HG03135 (cell line): ENCODE data around the gene KASH5.

ENCODE experiments used
- ATAC-seq: cut with Tn5 transposase; IDR thresholded peaks from one replicate; pipeline ENCODE4 v1.9.1; 2021; ENCODE audit warnings: mild to moderate bottlenecking, moderate library complexity; ENCODE audit not compliant: unreplicated experiment

KASH5 gene

DNA sequence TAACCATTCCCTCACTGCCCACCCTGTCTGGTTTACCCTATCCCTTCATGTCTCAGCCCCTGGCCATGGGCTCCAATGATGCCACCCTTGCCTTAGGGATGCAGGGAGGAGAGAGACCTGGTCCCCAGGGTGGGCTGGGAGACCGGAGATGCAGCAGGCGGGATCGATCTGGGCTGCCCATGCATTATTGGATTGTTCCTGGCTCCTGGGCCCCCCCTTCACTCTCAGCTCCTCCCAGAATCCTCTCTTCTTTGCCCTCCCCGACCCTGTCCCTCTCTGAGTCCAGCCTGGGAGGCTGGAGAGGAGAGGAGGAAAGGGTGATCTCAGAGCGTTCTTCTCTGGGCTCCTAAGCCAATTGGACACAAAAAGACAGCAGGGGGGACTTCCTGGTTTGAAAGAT lies 5.8 kb downstream of the KASH5 start:
- ATAC-seq, result no peak

DNA sequence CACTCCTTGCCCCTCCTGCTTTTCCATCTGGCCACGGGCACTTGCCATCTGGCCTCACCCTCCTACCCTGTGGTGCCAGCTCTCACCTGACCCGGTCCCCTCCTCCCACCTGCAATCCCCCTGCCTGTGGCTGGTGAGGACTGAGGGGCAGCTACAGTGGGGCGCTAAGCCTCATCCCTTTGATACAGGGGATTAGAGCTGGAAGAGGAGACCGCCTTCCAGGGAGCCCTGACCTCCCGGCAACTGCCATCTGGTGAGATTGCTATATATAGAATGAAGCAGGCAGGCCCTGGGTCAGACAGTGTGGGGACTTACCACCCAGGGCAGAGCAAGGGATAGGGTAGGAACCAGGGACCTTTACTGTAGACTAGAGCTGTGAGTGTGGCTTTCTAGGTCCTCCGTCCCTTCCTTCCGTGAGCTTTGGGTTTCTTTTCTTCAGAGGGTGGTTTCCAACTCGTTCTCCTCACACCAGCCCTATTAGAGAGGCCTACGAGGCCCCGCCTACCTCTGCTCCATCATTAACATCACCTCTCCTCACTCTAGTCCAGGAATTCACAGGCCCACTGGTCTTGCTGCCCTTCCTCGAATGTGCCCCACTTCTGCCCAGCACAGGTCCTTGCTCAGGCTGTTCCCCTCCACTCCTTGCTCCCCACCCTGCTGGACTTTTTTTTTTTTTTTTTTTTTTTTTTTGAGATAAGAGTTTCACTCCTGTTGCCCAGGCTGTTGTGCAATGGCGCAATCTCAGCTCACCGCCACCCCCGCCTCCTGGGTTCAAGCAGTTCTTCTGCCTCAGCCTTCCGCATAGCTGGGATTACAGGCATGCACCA lies 7.7 kb downstream of the KASH5 start:
- ATAC-seq, result no peak

DNA sequence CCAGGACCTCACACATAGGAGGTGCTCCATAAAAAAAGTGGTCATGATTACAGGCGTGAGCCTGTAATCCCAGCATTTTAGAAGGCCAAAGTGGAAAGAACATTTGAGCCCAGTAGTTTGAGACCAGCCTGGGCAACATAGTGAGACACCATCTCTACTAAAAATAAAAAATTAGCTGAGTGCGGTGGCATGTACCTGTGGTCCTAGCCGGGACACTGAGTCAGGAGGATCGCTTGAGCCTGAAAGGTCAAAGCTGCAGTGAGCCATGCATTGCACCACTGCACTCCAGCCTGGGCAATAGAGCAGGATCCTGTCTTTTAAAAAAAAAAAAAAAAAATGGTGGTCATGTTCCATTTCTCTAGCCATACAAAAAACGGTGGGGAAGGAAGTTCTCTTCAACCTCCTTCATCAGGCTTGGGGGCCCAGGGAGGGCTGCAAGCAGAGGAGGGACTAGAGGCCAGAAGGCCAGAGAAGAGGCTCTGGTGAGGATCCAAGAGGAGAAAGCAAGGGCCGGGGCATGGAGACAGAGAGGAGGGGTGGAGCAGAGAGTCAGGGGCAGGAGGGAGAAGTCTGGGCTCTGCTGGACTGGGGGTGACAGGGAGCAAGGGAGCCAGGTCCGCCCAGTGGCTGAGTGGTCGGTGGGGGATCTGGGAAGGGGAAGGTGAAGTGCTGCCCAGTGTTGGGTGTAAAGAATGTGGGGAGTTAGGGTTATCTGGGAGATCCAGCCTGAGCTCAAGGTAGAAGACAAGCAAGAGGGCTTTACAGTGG lies 8.9 kb downstream of the KASH5 start:
- ATAC-seq, result no peak

GRCh38 chr19:49398001-49398615 lies 10.1 kb downstream of the KASH5 start:
- ATAC-seq, result no peak

- no peak for ATAC-seq
These were observed 10.9 kb downstream of the KASH5 start for GRCh38 chr19:49398931-49399330.

- ATAC-seq, result no peak
These were observed 12.0 kb downstream of the KASH5 start for GRCh38 chr19:49400029-49400428.

DNA sequence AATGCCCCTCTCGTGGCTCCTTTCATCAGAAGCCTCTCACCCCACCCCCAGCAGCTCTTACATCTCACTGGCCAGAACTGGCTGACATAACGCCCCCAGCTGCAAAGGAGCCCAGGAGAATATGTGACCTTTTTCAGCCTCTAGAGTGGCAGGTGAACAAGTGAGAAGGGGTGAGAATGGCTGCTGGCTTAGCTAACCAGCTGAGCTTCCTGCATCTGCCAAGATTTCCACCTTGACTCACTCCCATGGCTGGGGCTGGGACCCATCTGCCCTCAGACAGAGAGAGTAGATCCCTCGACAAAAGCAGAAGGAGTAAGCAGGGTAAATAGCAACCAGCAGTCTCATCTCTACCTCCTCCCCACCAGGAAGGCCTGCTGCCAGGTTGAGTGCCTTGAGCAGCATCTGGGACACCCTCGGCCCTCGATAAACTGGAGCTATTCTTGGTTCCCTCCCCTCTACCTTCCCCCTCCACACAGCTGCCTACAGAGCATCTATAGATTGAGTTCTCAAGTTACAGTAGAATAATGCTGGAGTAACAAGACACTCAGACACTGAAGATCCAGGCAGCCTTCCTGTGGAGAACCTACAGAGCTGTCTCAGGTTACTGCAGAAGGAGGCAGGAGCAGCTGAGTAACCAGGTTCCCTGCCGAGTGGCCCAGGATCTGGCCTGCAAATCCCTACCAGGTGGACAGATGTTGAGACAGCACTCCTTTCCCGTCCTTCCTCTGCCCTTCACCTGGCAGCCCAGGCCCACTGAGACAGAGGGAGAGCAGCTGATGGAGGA lies 15.5 kb downstream of the KASH5 start:
- ATAC-seq, result no peak

- ATAC-seq, result no peak
These were observed 19.0 kb downstream of the KASH5 start for GRCh38 chr19:49407079-49407478.

- ATAC-seq, result no peak
These were observed 19.5 kb downstream of the KASH5 start for GRCh38 chr19:49407482-49408015.

- ATAC-seq, result no peak
These were observed 20.9 kb downstream of the KASH5 start for GRCh38 chr19:49408816-49409440.

- no peak for ATAC-seq
These were observed 21.5 kb downstream of the KASH5 start for GRCh38 chr19:49409441-49410029.

DNA sequence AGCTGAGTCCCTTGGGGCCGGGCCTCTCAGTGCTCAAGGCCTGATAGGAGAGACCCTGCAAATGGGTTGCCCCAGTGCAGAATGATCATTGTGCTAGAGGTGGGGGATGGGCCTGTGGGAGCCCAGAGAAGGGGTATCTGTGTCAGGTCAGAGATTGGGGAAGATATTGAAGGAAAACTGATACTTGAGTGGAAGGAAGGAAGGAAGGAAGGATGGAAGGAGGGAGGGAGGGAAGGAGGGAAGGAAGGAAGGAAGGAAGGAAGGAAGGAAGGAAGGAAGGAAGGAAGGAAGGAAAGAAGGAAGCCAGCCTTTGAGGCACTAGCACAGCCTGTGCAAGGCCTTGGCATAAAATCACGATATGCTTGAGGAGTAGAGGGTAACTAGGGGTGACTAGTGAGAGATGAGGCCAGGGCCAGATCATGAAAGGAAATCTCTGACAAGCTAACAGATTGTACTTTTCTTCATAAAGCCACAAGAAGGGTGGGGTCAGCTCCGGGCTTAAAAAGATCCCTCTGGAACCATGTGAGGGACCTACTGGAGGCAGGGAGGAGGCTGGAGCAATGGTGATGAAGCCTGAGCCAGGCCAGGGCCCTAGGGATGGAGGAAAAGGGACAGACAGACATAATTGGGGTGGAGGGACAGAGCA lies 23.8 kb downstream of the KASH5 start:
- no peak for ATAC-seq

GRCh38 chr19:49413348-49413747 lies 25.3 kb downstream of the KASH5 start:
- ATAC-seq, result no peak

DNA sequence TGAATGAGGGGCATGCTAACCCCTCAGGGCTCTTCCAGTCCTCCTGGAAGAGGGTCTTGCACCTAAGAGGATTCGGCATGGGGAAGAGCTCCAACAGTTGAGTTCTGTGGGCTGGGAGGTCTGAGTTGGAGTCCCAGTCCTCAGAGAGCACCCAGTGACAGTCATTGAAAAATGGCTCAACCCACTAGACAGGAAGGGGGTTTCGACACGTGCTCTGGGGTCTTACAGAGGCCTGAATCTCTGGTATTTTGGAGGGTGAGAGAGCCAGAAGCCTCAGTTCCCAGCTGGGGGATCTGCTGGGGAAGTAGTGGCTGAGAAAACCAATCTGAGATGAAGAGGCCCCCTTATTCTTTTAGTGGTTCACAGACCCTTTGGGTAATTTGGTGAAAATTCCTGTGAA lies 26.2 kb downstream of the KASH5 start:
- no peak for ATAC-seq

DNA sequence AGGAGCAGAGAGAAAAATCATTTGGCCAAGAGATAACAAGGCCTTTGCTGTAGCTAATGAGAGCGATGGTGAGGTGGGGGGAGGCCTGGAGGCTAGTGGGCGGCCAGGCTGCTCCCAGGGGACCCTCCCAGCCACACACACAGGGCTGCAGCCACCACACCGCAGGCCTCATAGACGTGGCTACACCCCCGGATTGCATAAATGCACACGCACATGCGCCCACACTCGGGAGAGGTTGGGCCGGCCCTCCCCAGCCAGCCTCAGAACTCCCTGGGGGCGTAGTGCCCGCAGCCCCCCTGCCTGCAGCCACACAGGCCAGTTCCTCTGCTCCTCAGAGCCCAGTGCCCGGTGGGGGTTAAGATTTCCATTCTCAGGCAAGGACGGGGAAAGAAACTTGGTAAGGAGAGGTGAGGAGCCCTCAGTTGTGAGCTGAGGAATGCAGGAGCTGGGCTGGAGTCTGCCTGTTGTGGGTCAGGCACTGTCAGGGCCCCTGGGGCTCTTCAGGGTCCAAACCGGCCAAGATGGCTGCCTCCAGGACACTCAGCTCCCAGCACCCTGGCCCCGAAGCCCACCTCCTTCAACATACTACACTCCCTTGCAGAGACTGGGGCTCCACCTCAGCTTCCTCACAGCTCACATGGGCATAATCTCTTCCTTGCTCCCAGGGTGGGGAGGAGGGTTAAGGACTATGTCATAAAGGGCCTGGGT lies 27.2 kb downstream of the KASH5 start:
- ATAC-seq, result no peak

DNA sequence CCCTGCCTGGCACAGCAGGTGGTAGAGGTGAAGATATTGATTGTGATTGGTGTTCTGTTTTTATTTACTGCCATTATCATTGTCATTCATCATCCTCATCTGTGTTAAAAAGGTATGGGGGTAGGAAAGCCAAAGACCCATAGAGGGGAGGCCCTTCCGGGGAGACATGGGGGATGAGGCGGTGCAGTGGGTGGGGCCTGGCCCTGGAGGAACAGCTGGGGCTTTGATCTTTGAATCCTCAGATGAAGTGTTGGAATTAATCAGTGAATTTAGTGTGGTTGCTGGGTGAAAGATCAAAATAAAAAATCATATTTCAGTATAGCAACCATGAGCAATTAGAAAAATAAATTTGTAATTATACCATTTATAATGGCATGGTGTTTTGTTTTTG lies 27.8 kb downstream of the KASH5 start:
- ATAC-seq, result no peak

- ATAC-seq, result no peak
These were observed 29.0 kb downstream of the KASH5 start for GRCh38 chr19:49417088-49417487.

- no peak for ATAC-seq
These were observed 30.5 kb downstream of the KASH5 start for GRCh38 chr19:49418511-49418910.

DNA sequence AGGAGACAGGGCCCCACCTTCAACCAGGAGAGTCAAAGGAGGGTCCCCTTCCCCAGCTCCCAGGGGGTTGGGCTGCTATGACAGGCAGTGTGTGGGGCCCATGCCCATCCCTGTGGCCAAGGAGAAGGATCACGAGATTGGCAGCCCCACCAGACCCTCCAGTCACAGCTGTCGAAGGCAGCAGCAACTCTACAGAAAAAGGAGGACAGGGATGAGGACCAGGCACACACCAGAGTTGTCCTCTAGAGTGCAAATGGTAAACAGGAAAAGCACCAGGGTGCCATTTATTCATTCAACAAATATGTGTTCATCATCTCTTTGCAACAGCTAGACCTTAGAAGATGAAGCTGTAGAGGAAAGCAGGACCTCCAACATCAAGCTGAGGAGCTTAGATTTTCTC lies 31.1 kb downstream of the KASH5 start:
- no peak for ATAC-seq
